GM21390 (cell line): ENCODE results near the gene PDE5A.

Experiments
- ATAC-seq: cut with Tn5 transposase; IDR thresholded peaks from one replicate; pipeline ENCODE4 v1.9.1; 2021; ENCODE audit not compliant: unreplicated experiment

Gene PDE5A

GRCh38 chr4:119587796-119588195, 40.8 kb downstream of the PDE5A start:
- ATAC-seq = no peak

DNA sequence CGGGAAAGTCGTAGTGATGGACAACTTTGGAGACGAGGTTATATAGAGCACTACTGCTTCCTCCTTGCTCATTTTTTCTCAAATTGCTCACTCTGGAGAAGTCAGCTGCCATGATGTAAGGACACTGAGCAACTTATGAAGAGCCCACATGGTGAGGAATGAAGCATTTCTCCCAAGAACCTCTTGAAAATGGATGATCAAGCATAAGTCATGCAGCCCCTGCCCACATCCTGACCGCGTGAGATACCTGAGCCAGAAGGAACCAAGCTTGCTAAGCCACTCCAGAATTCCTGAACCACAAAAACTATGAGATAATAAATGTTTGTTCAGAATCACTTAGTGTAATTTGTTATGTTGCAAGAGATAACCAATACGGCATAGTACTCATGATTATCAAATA, 42.8 kb downstream of the PDE5A start:
- no peak for ATAC-seq

DNA sequence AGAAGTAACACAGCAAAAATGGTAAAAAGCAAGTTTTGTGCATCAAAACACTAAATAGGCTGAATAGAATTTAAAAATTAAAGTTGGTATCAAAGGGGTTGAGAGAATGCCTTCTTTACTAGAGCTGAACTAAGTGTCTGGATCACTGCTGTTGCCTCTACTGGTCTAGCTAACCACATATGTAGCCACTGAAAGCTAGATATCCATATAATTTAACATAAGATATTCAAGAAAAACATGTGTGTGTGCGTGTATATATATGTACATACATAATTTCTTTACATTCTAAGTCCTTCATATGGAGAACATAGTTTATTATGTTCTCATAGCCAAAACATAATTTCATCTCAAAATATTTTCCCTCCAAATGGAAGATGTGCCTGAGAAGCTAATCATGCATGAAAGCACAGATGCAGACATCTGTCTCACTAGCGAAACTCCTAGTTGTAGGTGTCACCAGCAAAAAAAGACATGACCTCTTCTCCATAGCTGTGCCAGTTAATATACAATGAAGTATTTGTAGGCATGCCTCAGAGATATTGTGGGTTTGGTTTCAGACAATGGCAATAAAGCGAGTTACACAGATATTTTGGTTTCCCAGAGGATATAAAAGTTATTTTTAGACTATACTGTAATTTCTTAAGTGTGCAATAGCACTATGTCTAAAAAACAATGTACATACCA, 47.3 kb downstream of the PDE5A start:
- ATAC-seq = no peak

- ATAC-seq = no peak
Measured at GRCh38 chr4:119580293-119580692, 48.3 kb downstream of the PDE5A start.

DNA sequence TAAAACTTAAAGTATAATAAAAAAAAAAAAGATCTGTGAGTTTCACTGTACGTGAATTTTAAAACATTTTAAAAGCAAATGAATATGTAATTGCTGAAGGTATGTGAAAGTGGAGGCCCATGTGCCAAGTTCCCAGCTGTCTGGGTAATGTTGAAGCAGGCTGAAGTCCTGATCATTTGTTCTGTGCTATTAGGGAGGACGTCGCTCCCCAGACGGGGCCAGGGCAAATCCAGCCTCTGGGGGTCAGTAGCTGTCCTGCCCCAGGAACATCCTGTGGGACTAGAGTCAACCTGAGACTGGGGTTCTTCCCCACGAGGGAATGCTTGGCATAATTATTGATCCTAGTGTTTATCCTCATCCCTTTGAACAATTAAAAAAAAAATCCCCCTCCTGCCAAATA, 48.8 kb downstream of the PDE5A start:
- ATAC-seq = no peak

DNA sequence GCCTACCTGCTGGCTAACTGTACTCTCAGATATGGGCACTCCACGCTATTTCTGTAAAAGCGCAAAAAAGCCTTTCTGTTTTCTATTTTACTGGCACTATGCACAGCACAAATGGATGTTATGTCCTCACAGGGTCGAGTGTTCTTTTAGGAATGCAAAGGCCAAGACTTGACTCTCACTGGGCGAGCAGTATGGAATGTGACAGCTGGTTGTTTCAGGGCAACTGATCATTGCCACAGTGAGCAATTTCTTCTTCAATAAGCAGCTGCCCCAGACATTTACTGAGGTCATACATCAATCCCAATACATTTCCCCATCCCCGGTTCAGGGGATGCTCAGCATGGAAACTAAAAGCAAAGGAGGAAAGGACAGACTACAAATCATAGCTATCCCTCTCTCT, 58.2 kb downstream of the PDE5A start:
- no peak for ATAC-seq

GRCh38 chr4:119564106-119564505, 64.5 kb downstream of the PDE5A start:
- no peak for ATAC-seq

GRCh38 chr4:119559044-119559647, 69.5 kb downstream of the PDE5A start:
- ATAC-seq = no peak

GRCh38 chr4:119550857-119551532, 77.6 kb downstream of the PDE5A start:
- no peak for ATAC-seq

- no peak for ATAC-seq
Measured at GRCh38 chr4:119549639-119550038, 79.0 kb downstream of the PDE5A start.

GRCh38 chr4:119543779-119544178, 84.8 kb downstream of the PDE5A start:
- ATAC-seq = no peak

GRCh38 chr4:119543187-119543586, 85.4 kb downstream of the PDE5A start:
- ATAC-seq = no peak

- ATAC-seq = peak; percentile 55
Measured at GRCh38 chr4:119540249-119540648, 88.4 kb downstream of the PDE5A start.

DNA sequence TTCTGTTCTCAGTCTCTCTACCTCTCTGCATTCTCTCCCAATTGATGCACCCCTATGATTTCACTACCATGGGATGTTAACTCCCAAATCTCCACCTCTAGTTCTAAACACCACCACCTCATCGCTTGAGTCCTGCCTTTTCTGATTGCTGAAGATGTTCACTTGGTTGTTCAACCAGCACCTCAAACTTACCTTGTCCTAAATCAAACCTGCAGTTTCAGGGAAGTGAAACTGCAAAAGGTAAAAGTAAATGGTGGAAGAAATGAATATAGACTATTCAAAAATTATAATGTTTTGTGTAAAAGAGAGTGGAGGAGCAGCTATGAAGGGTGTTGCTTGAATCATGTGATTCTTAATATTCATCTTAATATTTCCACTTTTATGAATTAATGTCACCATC, 91.0 kb downstream of the PDE5A start:
- no peak for ATAC-seq

GRCh38 chr4:119536572-119537528, 91.8 kb downstream of the PDE5A start:
- ATAC-seq = no peak

- no peak for ATAC-seq
Measured at GRCh38 chr4:119532319-119532718, 96.3 kb downstream of the PDE5A start.

DNA sequence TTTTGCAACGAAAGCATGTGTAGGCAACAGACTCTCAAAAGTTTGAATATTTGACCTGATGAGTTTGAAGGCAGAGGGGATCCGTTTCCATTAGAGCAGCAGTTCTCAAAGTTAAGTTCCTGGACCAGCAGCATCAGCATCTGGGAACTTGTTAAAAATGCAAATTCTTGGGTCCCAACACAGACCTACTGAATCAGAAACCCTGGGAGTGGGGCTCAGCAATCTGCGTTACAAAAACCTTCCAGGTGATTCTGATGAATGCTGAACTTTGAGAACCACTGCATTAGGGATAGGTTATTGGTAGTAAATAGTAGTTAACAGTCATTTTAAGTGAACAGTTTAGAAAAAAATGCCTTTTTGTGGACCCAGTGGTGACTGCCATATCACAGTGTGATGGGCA, 98.8 kb downstream of the PDE5A start:
- no peak for ATAC-seq

DNA sequence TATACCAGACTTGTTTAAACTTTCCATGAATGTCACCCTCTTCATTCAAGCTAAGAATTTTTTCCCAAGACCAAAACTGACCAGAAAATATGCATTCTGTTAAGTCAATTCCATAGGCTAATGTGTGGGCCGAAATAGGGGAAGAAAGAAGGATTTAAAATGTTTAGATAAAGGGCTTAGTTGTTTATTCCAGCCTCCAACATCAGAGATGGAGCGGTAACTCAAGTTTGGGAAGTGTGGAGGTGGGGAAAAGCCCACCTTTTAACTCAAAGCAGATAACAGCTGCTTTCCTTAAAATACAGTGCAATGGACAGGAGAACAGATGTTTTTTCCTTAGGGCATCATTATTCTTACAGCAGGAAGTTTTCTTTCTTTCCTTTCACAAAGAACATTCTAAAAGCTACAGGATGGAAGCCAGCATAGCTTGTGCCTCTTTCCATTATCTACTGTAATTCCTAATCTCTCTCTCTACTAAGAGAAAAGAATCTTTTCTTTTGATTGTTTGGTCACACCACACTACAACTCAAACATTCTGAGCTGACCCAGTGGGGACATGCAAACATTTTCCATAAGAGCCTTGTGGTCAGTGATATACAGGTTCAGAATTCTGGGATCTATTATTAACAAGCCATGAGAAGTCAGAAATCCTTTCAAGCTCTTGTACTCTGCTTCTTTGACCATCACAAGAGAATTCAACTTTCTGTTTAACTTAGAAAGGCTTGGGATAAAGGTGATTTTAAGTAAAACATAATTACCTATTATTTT, 101.6 kb downstream of the PDE5A start:
- no peak for ATAC-seq

DNA sequence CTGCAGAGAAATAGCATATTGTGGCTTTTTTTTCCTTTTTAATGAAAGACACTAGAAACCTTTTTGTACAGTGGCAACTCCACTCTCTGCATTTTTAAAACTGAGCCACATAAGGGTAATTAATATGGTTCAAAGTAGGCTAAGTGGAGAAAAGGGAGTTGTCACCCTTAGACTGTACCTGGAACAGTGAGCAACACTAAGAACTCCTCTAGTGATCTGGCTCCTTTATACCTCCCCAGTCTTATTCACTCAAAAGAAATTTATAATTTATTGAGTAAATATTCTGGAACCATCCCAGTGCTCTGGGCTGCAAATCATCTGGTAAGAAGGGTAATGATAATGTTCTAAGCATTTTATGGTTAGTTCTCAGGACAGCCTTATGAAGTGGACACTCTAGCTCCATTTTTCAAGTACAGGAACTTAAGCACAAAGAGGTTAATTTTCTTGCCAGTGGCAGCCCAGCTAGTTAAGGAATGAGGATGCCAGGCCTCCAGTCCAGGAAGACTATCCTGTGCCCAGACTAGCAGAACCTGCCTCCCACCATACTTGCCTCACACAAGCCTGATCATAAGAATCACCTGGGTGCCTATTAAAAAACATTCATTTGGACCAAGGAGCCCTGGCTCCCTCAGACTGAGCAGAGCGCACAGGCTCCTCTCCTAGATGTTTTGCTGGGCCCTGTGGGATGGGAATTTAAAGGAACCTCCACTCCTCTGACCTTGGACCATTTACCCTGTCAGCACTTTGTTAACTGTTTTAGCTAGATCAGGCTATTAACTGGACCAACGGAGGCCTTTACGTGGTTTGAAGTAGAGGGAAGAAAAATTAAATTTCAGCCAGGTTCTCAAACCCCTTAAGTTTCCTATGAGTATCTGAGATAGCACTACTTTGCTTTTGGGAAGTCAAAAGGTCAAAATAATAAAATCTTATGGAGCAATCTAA, 102.6 kb downstream of the PDE5A start:
- ATAC-seq = no peak
